ENCODE results near the gene PPL.

GRCh38 chr16:4904108-4904941, 32.6 kb downstream of the PPL start:
- TF ChIP-seq CTCF (CRISPR knock-in tag; IDR thresholded peaks at IDR 0.05) (no peak), MAFG (CRISPR knock-in tag; IDR thresholded peaks at IDR 0.05) (no peak), ZBTB49 (CRISPR knock-in tag; IDR thresholded peaks at IDR 0.05; ENCODE audit: borderline replicate concordance) (no peak), POLR2A (IDR thresholded peaks at IDR 0.05; ENCODE audit: insufficient read depth in 1 of 2, low read depth in 2 of 2, low read length in 2 of 2) (no peak), AFF4 (CRISPR knock-in tag; IDR thresholded peaks at IDR 0.05) (no peak), MAFK (conservative IDR thresholded peaks at IDR 0.05 in 1 of 2, IDR thresholded peaks at IDR 0.05 in 1 of 2; ENCODE audit: low read length in 2 of 2) (no peak)

Data from HepG2 (cell line).